GM15510 (cell line): ENCODE results near the gene ZNF532.

ENCODE experiments used
- POLR2A ChIP-seq: IDR thresholded peaks from 3 replicates; pipeline ENCODE4 v1.6.1; 2011; ENCODE audit warnings: borderline replicate concordance; ENCODE audit not compliant: insufficient read length; ENCODE audit errors: extremely low read depth

The ZNF532 gene

DNA sequence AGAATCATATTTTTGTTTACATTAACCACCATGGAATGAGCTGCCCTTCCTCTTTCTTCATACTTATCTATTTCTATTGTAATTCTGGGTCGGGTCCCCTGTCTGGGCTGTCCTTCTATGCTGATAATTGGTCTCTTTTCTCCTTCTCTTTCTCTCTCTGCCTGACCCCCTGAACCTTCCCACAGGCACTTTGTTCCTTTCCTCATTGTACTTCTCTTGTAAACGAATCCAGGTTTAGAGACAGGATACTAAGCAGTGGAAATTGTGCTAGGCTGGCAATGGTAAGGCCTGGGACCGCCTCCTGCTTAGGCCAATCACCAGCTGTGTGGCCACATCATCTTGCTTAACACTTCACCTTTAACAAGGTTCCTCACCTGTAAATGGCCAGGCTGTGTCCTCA, 137.0 kb downstream of the ZNF532 start:
- no peak for TF ChIP-seq POLR2A

DNA sequence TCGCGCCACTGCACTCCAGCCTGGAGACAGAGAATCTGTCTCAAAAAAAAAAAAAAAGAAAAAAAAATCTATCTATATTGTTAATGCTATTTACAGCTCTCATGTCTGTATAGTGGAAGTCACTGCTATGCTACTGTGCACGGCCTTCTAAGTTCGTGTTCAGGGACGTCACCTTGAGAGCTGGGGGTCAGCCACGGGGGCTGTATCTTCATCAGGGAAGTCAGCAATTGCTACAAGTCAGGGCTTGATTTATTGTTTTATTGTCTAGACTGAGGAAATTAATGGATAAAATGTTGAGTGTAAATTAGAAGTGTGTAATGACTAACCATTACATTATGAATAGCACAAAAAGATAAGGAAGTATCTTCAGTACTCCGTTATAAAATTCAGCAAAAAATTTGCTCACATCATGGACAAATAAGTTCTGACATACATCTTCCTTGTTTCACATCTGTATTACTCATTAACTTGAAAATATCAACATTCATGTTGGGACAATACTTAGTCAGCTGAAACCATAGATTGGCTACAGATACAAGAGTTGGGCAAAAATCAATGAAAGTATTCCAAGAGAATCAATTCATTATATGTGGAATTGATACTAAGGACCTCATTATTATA, 138.4 kb downstream of the ZNF532 start:
- TF ChIP-seq POLR2A, result no peak

DNA sequence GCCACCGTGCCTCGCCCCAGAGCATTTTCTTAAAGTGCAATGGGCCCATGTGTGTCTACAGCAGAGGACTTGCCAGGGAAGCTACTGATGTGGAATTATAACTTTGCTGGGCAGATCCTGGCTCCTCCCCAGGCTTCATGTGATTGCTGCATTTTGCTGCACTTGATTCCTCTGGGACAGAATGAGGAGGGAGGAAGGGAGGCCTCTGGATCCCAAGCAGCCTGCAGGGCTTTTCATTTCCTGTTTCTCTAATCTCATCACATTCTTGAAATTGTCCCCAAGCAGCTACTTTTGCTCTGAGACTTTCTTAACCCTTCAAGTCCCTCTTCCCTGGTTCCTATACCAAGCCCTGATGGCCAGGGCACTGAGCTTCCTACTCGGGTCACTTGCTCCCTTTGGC, 140.6 kb downstream of the ZNF532 start:
- no peak for TF ChIP-seq POLR2A

DNA sequence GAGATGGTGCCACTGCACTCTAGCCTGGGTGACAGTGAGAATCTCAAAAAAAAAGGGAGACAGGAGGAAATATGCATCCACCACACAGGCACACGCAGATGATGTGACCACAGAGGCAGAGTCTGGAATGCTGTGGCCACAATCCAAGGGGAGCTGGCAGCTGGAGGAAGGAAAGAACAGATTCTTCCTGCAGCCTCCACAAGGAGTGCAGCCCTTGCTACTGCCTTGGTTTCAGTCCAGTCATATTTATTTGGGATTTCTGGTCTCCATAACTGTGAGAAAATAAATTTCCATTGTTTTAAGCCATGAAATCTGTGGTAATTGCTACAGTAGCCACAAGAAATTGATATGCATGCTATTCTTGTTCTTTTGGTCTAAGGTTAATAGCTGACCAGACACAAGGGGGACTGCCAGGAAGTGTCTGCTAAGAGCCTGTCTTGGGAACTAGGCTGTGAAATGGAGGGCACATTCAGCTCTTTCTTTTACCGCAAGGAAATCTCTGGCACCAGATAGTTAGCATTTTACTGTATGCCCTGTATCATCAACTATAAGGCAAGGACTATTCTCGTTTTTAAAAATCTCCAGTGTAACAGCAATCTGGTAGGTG, 141.9 kb downstream of the ZNF532 start:
- TF ChIP-seq POLR2A, result no peak

DNA sequence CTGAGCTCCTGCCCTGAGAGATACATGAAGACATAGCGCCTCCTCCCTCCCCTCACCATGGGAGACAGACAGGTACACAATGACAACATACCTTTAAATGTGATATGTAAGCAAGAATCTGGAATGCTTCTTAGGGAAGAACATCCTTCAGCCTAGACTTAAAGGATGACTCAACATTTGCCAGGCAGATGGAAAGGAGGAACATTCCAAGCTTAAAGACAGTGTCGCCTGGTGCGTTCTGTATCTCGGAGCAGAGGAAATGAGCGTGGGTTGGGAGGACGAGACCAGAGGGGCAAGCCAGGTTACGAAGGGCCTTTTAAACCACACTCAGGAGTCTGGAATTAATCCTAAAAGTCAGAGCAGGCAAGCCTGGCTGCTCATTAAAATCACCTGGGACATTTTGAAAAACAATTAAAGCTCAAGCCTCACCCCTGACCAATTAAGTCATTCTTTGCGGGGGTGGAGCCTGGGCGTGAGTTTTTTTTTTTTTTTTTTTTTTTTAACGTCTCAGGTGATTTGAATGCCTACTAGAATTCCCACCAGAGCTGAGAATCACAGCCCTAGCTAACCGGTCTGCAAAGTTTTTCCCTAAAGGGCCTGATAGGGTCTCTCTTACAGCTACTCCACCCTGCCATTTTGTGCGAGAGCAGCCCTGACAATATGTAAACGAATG, 143.8 kb downstream of the ZNF532 start:
- TF ChIP-seq POLR2A, result no peak

DNA sequence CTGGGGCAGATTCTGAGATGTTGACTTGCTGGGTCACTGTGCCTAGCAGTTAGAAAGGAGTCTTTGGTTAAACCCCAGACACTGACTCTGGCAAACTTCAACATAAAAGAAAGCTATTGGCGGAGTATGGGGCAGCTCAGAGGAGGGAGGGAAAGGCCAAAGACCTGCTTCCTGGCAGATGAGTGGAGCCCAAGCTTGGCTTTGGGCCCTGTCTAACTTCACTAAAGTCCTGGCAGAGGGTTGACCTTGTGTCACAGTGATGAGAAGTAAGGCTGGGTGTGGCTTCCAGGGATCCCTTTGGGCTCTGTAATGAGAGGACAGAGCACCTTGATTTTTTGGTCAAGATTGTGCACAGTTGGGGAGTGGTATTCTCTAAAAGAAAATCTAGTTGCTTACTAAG, 145.2 kb downstream of the ZNF532 start:
- TF ChIP-seq POLR2A, result no peak

DNA sequence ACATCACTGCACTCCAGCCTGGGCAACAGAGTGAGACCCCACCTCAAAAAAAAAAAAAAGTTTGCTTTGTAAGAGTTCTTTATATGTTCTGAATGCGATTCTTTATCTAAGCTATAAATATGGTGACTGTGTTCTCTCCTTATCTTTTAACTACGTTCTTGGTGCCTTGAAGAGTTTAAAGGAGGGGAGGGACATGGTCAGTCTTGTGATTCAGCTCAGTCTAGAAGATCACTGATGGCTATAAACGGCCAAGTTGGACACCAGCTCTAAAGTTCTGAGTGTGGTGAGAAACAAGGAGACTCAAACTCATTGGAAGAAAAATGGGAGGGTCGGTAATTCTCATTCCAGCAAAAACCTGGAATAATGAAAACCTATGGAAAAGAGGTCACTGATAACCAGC, 146.6 kb downstream of the ZNF532 start:
- no peak for TF ChIP-seq POLR2A

DNA sequence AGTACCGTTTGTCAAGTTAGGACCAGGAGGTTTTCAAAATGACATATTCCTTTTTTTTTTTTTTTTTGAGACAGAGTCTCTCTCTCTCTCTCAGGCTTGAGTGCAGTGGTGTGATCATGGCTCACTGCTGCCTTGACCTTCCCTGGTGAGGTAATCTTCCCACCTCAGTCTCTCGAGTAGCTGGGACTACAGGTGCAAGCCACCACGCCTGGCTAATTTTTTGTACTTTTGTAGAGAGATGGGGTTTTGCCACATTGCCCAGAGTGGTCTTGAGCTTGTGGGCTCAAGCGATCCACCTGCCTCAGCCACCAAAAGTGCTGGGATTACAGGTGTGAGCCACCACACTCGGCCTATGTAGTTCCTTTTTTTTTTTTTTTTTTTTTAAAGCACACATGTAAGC, 147.1 kb downstream of the ZNF532 start:
- no peak for TF ChIP-seq POLR2A

DNA sequence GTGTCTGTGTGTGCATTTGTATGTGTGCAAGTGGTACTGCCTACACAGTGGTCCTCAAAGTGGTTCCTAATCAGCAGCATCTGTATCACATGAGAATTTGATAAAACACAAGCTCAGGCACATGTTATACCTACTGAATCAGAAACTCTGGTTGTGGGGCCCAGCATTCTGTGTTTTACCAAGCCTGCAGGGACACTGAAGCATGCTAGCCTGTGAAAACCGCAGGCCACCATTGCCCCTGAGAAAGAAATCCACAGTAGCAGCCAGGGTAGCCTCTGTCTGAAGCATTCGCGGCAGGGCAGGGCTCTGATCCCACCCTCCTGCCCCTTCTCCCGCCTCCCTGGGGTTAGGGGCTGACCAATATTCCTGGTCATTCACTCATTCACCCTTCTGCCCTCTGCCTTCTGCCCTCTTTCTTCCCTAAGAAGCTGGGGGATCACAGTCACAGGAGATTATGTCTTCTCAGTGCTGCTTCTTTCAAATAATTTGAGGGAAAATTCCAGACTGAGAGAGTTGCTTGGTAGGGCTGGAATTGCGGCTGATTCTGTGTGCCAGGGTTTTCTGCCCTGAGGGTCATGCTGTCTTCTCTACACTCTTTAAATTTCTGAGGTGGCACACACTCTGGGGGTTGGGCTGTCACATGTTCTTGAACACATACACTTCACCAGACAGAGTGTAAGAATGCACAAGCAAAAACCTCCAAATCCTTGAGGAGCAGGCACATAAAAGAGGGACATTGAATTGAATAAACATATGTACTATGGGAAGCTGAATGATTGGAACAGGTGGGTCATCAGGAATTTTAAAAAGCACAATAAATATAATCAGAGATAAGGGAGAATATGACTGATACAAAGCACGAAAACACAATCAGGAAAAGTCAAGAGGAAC, 148.4 kb downstream of the ZNF532 start:
- no peak for TF ChIP-seq POLR2A

DNA sequence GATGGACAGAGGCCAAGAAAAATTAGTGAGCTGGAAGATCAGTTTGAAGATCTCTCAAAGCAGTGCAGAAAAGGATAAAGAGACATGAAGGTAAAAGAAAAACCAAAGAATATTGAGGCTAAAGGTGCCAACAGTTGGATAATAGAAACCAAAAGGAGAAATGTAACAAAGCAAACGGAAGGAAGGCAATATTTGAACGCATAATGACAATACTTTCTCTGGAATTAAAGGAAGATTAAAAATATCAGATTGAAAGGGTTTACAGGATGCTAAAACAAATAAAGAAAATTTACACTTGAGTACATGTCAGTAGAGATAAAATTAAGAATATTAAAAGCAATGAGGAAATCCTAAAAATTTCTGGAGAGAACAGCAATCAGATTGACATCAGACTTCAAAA, 149.1 kb downstream of the ZNF532 start:
- TF ChIP-seq POLR2A, result no peak

DNA sequence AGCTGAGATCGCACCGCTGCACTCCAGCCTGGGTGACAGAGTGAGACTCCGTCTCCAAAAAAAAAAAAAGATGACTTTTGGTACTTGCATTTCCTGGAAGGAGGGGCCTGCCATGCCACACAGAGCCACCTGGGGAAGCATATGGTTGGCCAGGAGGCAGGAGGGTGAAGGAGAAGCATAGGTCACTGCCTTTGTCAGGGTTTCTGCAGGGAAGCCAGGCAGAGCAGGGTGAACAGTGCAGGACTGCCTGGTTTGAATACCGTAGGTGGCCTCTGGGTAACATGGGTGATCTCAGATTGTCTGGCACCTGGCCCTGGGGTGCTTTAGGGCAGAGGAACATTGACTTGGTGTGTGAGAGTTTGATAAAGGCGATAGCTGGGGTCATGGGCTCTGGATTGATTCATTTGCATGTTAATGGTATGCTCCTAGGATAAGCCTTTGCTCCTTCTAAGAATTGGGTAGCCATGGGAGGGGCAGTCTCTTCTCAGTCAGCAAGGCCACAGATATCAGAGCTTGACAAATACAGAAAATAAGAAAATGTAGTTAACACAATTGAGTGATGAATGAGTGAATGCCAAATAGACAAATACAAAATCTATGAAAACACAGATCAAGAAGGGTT, 151.0 kb downstream of the ZNF532 start:
- no peak for TF ChIP-seq POLR2A

DNA sequence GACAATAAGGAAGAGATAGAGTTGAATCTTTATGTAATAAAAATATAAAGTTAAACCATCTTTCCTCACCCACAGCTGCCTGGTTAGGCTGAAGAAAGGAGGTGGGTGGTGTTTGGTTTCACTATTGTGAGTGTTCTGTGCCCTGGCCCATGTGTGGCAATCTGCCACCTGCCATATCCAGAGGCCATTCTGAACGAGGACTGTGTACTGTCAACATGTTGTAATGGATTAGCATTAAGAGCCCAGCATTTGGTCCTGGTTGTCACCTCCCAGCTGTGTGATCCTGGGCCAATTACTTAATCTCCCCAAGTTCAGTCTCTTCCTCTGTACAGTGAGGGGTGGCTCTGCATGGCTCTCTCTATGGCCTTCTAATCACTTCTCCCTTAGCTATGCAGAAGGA, 156.8 kb downstream of the ZNF532 start:
- TF ChIP-seq POLR2A, result no peak

DNA sequence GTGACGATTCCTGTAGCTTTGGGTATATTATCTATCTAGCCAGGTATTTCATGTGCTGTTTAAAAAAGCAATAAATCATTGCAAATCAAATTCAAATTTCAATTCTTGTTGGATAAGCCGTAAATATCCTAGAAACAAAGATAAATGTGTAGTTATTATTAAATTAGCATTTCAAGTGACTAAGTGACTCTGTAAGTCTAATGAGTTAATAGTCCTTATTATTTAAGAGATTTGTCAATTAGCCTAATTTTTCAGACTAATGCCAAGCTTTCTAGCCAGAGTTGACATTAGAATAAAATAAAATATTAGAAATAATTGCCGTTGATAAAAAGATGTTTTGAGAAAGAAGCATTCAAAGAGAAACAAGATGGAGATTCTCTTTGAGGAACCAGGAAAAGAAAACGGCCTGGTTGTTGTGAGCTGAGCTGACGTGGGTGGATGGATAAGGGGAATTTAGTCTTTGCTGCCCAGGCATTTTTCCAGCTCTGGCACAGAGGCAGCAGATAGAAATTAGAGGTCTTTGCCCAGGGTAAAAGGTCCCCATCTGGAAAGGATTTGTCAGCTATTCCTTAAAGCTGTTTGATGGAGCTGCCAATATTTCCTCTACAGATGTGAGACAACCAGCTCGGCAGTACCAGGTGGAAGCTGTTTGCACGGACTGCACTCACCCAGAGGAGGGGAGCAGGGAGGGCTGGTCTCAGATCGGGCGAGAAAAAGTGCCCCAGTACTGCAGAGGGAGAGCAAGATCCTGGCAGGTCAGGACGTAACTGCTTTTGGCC, 157.7 kb downstream of the ZNF532 start:
- no peak for TF ChIP-seq POLR2A

DNA sequence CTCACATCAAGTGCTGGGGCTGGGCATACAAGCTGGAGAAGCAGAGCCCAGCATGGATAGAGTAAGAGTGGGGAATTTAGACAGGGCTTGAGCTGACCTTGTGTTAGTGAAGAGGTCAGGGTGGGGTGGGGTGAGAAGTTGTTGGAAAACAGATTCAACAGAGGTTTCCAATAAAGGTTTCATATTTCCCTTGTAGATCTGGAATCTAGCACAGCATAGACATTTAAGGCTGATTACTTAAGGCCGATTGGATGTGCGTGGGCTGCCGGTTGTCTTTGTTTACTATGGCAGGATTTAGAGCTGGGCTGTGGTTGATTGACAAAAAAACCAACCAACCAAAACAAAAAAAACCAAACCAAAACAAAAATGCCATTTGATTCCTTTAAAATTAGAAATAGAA, 160.2 kb downstream of the ZNF532 start:
- no peak for TF ChIP-seq POLR2A
